HG03103 (cell line): ENCODE data around the gene SFXN2.
"Not testable (repeated sequence)": the region's sequence is repeated elsewhere in the genome, so short reads cannot be mapped to it uniquely, and the experiment has no call there.

Experiments
- ATAC-seq: cut with Tn5 transposase; IDR thresholded peaks from one replicate; pipeline ENCODE4 v1.9.1; 2021; ENCODE audit warnings: low read depth; ENCODE audit not compliant: unreplicated experiment

Gene SFXN2

DNA sequence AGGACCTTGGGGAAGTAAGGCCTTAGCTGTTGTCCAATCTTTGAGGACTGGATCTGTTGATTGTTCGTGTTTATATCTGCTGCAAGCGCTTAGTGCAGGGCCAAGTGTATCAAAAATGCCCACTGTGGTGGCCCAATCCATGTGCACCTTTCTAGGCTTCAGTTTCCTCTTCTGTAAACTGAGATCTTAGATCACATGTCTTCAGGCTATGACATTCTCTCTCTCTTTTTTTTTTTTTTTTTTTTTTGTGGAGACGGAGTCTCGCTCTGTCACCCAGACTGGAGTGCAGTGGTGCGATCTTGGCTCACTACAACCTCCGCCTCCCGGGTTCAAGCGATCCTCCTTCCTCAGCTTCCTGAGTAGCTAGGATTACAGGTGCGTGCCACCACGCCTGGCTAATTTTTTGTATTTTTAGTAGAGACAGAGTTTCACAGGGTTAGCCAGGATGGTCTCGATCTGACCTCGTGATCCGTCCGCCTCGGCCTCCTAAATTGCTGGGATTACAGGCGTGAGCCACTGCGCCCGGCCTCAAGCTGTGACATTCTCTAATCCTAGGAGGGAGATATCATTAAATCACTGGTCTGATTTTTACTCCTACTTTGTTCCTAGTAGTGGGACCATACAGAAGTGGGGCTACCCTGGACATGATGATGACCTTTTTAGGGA is 2.6 kb downstream of the SFXN2 start:
- ATAC-seq = not testable (repeated sequence)

DNA sequence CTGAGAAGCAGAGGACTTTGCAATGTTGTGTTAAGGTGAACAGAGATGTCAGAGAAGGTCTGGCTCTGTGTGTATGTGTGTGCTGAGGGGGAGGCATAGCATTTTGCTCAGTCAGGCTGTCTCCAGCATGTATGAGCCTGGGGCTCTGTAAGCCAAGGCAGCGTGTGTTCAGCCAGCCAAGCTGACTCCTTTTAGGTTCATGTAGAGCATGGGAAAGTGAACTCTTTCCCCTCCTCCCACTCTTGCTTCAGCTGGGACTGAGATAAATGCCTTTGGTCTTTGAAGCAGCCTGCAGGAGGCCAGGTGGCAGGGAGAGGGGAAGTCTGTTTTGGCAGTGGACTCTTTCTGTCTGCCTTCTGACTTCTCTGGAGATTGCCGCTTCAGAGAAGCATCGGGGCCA is 3.8 kb downstream of the SFXN2 start:
- ATAC-seq = no peak

DNA sequence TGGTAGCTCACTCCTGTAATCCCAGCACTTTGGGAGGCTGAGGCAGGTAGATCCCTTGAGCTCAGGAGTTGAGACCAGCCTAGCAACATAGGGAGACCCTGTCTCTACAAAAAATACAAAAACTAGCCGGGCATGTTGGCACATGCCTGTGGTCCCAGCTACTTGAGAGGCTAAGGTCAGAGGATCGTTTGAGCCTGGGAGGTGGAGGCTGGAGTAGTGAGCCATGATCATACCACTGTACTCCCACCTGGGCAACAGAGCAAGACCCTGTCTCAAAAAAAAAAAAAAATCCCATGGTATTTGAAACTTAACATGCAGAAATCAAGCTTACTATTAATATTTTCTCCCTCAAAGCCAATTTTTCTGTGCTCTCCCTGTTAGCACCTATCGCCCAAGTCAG is 5.9 kb downstream of the SFXN2 start:
- no peak for ATAC-seq

DNA sequence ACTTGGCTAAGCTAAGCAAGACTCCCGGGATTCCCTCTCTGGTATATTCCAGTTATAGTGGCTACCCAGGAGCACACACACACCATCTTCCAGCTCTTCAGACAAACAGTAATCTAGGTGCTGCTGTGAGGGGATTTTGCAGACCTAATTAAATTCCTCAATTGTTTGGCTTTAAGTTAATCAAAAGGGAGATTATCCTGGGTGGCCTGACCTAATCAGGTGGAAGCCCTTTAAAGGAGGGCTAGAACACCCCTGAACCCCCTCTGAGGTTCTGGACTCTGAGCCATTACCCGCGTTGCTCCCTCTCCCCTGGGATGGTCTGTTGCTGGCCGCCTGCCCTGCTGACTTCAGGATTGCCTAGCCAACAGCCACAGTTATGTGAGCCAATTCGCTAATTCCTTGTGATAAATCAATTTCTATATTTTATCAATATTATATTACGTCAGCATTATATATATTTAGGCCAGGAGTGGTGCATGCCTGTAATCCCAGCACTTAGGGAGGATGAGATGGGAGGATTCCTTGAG is 6.4 kb downstream of the SFXN2 start:
- no peak for ATAC-seq

DNA sequence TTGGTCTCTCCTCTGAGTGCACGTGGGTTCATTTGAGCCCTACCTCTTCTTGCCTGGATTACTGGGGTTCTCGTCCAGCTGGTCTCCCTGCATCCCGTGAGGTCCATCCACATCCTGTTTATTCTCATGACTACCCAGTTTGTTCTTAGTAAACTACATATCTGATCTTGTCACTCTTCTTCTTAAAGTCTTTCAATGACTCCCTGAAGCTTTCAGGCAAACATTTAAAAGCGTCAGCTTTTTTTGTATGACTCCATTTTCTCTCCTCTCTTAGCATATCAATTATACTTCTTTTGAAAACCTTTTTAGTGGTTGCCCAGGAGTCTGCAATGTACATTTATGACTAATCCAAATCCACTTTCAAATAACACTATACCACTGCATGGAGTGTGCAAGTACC is 7.5 kb downstream of the SFXN2 start:
- ATAC-seq = no peak

DNA sequence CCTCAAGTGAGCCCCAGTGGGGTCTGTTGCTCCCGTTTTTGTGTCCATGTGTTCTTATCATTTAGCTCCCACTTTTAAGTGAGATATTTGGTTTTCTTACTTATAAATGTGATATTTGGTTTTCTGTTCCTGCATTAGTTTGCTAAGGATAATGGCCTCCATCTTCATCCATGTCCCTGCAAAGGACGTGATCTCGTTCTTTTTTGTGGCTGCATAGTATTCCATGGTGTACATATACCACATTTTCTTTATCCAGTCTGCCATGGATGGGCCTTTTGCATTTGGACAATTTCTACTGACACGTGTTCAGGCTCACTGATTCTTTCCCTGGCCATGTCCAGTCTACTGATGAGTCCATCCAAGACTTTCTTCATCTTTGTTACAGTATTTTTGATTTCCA is 9.6 kb downstream of the SFXN2 start:
- no peak for ATAC-seq

DNA sequence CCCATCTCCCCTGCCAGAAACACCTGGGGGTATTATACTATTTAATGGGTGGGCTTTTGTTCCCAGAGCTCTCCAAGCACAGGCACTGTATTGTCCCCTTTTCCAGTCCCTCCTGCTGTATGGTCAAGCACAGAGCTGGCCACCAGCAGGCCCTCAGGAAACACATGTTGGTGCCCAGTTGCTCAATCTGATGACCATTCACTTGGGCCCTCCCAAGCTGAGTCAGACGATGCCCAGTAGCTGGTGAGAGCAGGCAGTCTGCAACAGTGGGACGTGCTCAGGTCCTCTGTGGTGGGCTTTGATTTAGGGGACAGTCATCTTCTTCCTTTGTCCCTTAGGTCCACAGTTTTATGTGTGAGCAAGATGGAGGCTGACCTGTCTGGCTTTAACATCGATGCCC is 11.8 kb downstream of the SFXN2 start:
- no peak for ATAC-seq

DNA sequence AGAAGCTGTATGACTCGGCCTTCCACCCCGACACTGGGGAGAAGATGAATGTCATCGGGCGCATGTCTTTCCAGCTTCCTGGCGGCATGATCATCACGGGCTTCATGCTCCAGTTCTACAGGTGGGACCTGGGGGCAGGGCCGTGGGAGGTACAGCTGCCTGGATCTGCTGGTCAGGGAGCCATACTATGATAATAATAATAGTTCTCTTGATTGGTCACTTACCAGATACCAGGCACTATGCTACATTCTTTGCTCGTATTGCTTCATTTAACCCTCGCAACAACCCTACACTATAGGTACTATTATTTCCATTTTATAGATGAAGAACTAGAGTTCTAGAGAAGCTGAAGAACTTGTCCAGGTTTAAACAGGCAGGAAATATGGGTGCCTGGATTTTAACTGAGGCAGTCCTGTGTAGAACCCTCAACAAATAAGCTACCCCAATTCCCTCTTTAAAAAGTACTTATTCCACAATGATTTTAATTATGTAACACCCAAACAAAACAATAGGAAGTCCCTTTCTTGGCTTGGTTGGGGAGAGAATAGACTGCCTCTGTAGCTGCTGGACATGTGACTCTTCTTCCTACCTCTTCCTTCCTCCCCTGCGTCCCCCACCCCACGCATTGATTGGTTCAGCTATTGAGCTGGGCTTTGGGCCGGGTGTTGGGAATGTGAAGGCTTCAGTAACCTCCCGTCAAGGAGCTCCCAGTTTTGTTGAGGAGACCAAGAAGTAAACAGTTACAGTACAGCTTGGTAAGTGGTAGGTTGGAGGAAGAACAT is 12.8 kb downstream of the SFXN2 start:
- ATAC-seq = no peak

DNA sequence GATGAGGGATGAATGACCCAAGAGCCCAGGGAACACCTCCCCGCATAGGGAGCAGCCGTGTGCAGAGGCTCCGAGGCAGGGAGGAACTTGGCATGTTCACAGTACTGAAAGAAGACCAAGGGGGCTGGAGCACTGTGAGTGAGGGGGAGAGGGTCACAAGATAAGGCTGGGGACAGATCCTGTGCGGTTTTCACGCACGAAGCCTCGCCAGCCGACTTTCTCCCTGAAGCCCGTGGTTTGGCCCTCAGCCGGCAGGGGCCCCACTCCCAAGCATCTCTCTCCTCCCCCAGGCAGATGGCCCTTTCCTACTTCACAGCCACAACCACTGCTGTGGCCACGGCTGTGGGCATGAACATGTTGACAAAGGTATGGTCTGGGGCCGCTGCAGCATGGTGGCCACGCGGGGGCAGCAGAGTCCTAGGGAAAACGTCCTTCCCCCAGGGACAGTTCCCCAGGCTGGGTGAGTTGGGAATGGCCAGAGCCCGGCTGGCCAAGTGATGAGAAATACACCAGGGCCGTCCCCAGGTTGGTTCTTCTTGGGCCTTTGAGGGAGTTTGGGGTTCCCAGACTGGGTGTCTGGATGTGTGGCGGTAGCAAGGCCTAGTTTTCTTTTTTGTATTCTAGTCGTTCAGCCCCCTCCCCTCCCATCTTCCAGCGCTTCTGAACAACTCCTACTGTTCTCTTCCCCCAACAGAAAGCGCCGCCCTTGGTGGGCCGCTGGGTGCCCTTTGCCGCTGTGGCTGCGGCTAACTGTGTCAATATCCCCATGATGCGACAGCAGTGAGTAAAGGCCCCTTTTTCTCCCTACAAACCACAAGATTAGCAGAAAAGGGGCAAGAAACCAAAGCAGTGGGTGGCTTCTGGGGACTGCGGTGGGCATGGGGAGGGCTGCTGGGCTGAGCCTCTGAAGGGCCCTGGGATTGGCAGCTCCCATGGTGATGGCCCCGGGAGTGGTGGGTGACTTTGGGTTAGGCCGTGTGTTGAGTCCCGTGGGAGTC is 14.9 kb downstream of the SFXN2 start:
- ATAC-seq = no peak

DNA sequence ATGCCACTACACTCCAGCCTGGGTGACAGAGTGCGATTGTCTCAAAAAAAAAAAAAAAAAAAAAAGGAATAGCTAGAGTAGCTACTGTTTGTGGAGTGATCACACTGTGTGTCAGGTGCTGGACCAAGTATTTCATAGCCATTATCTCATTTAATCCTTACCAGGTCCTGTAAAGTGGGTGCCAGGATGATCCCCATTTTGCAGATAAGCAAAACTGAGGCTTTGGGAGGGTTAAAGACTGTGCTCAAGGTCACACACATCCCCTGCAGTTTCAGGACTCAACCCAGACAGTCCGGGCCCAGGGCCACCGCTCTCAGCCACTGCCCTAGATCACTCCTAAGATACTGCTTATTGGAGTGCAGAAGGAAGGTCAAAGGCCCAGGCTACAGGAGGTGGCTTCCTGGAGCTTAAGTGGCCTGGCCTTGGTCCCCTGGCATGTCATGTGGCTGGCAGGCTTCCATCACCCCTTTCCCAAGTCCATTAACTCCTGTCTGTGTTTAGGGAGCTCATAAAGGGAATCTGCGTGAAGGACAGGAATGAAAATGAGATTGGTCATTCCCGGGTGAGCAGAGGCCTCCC is 16.9 kb downstream of the SFXN2 start:
- ATAC-seq = no peak

DNA sequence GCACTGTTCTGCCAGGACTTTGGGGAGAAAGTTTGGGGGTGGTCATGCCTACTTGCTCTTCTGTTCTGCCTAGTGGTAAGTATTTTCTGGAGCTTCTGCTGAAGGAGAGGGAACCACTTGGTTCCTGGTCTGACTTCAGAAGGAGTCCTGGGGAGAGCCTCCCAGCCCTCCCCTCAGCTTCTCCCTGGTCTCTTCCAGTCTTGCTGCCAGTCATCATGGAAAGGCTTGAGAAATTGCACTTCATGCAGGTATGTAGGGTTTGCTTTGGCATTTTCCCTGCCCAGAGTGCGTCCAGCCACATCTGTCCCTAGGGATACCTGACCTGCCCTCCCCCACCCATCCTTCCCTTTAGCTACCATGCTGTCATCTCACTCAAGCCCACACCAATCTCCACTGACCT is 18.2 kb downstream of the SFXN2 start:
- no peak for ATAC-seq

DNA sequence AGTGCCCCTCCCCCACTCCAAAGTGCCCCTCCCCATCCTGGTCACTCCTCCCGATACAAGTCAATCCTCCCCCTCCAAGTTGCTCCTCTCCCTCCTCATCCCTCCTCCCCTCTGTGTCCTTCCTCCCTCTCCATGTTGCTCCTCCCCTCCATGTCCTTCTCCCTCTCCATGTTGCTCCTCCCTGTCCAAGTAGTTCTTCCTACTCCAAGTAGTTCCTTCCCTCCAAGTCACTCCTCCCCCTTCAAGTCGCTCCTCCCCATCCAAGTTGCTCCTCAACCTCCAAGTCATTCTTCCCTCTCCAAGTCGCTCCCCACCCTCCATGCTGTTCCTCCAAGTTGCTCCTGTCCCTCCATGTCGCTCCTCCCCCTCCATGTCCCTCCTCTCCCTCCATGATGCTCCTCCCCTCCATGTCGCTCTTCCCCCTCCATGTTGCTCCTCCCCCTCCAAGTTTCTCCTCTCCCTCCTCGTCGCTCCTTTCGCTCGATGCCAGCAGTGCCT is 20.7 kb downstream of the SFXN2 start:
- ATAC-seq = no peak

DNA sequence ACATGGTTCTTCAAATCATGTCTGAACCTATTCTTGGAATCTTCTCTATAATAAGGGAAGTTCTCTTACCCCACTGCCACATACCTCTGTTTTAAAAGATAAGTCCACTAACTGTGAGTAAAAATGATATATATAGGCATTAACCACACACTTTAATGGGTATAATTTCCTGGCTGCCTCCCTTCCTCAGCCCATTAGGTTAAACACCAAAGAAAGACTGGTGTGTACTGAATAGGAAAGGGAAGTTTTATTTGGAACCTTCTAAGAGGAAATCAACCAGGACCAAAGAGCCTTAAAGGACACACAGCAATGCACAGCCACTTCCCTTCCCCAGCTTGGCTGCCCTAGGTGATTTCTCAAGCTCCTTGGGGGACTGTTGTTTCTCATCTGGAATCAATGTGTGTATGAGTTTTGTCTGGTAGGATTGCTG is 24.3 kb downstream of the SFXN2 start:
- ATAC-seq = no peak

DNA sequence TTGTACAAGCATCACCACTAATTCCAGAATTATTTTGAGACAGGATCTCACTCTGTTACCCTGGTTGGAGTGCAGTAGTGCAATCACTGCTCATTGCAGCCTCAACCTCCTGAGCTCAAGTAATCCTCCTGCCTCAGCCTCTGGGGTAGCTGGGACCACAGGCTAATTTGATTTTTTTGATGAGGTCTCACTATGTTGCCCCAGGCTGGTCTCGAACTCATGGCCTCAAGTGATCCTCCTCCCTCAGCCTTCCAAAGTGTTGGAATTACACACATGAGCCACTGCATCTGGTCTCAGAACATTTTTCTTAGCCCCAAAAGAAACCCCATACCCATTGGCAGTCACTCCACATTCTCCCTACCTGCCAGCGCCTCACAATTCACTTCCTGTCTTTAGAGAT is 25.8 kb downstream of the SFXN2 start:
- no peak for ATAC-seq

DNA sequence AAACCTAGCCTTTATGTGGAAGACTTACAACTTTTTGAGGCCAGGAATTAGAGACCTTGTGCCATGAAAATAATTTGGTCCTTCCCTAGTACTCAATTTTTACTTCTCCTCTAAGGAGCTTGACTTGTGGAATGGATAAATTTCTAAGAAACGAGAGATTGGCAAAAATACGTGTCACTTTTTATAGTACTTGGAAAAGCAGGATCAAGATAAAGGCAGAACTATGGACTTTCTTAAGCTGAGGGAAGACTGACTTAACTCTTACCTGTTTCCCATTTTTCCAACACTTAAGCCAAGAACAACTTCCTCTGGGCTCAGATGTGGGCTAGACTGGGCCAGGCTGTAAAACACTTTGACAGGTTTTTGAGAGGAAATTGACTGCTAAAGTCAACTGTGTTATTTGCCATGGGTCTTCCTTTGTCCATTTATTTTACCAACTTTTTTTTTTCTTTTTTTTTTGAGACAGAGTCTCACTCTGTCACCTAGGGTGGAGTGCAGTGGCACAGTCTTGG is 27.3 kb downstream of the SFXN2 start:
- no peak for ATAC-seq

DNA sequence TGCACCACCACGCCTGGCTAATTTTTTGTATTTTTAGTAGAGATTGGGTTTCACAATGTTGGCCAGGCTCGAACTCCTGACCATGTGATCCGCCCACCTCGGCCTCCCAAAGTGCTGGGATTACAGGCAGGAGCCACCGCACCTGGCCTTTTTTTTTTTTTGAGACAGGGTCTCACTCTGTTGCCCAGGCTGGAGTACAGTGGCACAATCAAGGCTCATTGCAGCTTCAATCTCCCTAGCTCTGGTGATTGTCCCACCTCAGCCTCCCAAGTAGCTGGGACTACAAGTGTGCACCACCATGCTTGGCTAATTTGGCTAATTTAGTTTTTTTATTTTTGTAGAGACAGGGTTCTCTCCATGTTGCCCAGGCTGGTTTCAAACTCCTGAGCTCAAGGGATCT is 27.9 kb downstream of the SFXN2 start:
- not testable (repeated sequence) for ATAC-seq

DNA sequence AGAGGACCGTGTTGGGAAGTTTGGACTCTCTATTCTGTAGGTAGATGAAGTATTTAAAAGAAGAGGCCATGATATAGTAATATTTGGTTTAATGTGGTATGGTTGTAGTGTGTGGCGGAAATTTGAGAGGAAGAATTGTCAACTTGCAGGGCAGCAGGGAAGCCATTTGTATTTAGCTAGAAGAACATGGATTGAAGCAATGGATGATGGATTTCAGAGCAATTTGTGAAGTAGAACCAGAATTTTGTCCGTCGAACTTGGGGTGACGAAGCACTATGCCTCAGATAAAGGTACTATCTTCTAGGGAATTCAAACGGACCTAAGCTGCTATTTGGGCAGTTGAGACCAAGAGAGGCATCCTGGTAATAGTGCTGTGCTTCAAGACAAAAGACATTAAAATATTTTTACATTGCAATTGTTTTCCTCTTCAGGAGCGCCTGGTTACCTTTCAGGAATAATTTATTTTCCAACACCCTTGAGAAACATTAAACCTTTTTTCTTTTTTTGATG is 28.7 kb downstream of the SFXN2 start:
- ATAC-seq = no peak

DNA sequence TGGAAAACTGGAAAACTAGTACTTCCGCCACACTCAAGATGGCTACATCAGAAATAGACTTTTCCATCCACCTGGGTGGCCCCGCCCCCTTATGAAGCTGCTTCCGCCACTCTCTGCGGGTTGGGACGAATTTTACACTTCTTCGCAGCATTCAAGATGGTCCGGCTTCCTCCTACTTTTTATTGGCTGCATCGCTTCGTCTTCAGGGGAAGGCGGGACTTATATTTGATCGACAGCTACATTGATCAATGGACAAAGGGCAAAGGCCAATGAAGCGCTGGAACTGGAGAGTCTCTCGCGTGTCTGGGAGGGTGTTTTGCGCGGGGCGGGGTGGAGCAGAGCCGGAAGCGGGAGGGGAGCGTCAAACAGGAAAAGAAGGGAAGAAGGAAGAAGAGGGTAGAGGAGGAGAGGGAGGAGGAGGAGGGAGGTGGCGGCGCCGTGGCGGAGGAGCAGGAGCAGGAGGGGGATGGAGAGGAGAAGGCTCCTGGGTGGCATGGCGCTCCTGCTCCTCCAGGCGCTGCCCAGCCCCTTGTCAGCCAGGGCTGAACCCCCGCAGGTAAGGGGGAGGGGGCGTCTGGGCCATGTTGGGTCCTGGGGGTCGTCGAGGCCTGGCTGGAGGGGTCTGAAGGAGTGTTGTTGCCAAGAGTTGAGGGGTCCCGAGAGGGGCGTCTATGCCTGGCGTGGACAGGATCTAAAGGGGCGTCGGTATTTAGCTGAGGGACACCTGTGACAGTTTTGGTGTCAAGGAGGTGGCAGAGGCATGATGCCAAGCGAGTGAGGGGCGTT is 29.3 kb downstream of the SFXN2 start, which contains the start of gene WBP1L:
Gene WBP1L (plus strand): TSS at position 361 of the 786 bp plus-strand sequence. CDS start 106 bp downstream, at position 467.
- ATAC-seq = peak; percentile 94
